Measurements from ENCODE around the gene CCT2. TPM values are rescaled to one million over a fixed set of nuclear protein-coding genes. Genes with fewer than 3 reads are reported as not detected.

Gene CCT2
- total RNA-seq, 2 donors from 2014 or later, result 68.2 to 71.1 TPM

GRCh38 chr12:69642531-69642930 lies 57.3 kb downstream of the CCT2 start:
- H3K9me3 ChIP-seq, result no peaks in the 10 kb centered on the region
- H3K27ac ChIP-seq, result no peak overlapping the region
- intact Hi-C loops (cut with DNase I), result no loop called here
- no peak for ATAC-seq
- no peak overlapping the region for H3K4me3 ChIP-seq
- WGBS, 2 donors, result 71 to 73% methylated on average over 3 to 6 of the region's 6 CpGs
- H3K4me1 ChIP-seq, result no peaks in the 10 kb centered on the region
- no peaks in the 10 kb centered on the region for H3K36me3 ChIP-seq (replicated peaks in 1 of 2; ENCODE audit: insufficient read depth in 1 of 2, low read depth in 2 of 2)
- TF ChIP-seq, protein P1, sequence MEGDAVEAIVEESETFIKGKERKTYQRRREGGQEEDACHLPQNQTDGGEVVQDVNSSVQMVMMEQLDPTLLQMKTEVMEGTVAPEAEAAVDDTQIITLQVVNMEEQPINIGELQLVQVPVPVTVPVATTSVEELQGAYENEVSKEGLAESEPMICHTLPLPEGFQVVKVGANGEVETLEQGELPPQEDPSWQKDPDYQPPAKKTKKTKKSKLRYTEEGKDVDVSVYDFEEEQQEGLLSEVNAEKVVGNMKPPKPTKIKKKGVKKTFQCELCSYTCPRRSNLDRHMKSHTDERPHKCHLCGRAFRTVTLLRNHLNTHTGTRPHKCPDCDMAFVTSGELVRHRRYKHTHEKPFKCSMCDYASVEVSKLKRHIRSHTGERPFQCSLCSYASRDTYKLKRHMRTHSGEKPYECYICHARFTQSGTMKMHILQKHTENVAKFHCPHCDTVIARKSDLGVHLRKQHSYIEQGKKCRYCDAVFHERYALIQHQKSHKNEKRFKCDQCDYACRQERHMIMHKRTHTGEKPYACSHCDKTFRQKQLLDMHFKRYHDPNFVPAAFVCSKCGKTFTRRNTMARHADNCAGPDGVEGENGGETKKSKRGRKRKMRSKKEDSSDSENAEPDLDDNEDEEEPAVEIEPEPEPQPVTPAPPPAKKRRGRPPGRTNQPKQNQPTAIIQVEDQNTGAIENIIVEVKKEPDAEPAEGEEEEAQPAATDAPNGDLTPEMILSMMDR (IDR thresholded peaks at IDR 0.05), result no peak
- no peak for TF ChIP-seq POLR2A (IDR thresholded peaks at IDR 0.05)
- DNase-seq, result no peak
- H3K27me3 ChIP-seq, result no peaks in the 10 kb centered on the region

- ATAC-seq (no peak), DNase-seq (no peak)
- Histone ChIP-seq H3K36me3 (replicated peaks in 1 of 2; ENCODE audit: insufficient read depth in 1 of 2, low read depth in 2 of 2) (no peaks in the 10 kb centered on the region), H3K27me3 (no peaks in the 10 kb centered on the region), H3K4me3 (no peak overlapping the region), H3K9me3 (no peaks in the 10 kb centered on the region), H3K27ac (no peak overlapping the region), H3K4me1 (no peaks in the 10 kb centered on the region)
- no peak for TF ChIP-seq POLR2A (IDR thresholded peaks at IDR 0.05)
- TF ChIP-seq, protein P1 (IDR thresholded peaks at IDR 0.05), result no peak
- intact Hi-C loops (cut with DNase I), result no loop called here
Measured at GRCh38 chr12:69644511-69644910, 59.3 kb downstream of the CCT2 start.

DNA sequence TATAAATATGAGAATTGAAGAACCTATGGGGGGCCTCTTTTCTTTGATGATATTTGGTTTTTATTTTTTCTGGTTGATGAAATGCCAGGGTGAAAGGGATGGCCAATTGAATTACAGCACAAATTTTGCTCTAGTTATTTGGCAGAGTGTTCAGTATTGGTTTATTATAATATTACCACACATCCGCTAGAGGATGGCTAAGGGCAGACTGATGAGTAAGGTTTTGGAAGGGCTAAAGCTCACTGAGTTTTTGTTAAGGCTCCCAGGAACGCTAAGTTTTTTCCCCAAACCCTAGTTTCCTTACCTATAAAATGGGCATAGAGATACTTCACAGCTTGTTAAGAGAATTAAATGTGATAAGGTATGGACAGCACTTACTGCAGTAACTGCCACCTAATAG lies 59.8 kb downstream of the CCT2 start:
- ATAC-seq, result no peak
- no peak for DNase-seq
- no peak for TF ChIP-seq POLR2A (IDR thresholded peaks at IDR 0.05)
- H3K27me3 ChIP-seq, result no peaks in the 10 kb centered on the region
- H3K4me3 ChIP-seq, result no peak overlapping the region
- no peaks in the 10 kb centered on the region for H3K9me3 ChIP-seq
- WGBS, 2 donors, result 75 to 82% methylated on average over 2 of the region's 2 CpGs
- intact Hi-C loops (cut with DNase I), result no loop called here
- H3K27ac ChIP-seq, result no peak overlapping the region
- H3K36me3 ChIP-seq (replicated peaks in 1 of 2; ENCODE audit: insufficient read depth in 1 of 2, low read depth in 2 of 2), result no peaks in the 10 kb centered on the region
- no peaks in the 10 kb centered on the region for H3K4me1 ChIP-seq

- Histone ChIP-seq H3K36me3 (replicated peaks in 1 of 2; ENCODE audit: insufficient read depth in 1 of 2, low read depth in 2 of 2) (no peaks in the 10 kb centered on the region), H3K4me1 (no peaks in the 10 kb centered on the region), H3K9me3 (no peaks in the 10 kb centered on the region), H3K27ac (no peak overlapping the region), H3K4me3 (no peak overlapping the region), H3K27me3 (no peaks in the 10 kb centered on the region)
- 39 to 45% methylated on average over 4 of the region's 4 CpGs for WGBS, 2 donors
- TF ChIP-seq, protein P1 (IDR thresholded peaks at IDR 0.05), result no peak
- no peak for TF ChIP-seq POLR2A (IDR thresholded peaks at IDR 0.05)
- ATAC-seq (no peak), DNase-seq (no peak)
- intact Hi-C loops (cut with DNase I), result no loop called here
Measured at GRCh38 chr12:69647178-69647577, 61.9 kb downstream of the CCT2 start.

- no peak overlapping the region for H3K27ac ChIP-seq
- ATAC-seq (no peak), DNase-seq (no peak)
- intact Hi-C loops (cut with DNase I), result no loop called here
- no peaks in the 10 kb centered on the region for H3K9me3 ChIP-seq
- no peak overlapping the region for H3K4me3 ChIP-seq
- no peaks in the 10 kb centered on the region for H3K36me3 ChIP-seq (replicated peaks in 1 of 2; ENCODE audit: insufficient read depth in 1 of 2, low read depth in 2 of 2)
- no peaks in the 10 kb centered on the region for H3K27me3 ChIP-seq
- 69 to 73% methylated on average over 3 of the region's 3 CpGs for WGBS, 2 donors
- TF ChIP-seq, protein P1 (IDR thresholded peaks at IDR 0.05), result no peak
- TF ChIP-seq POLR2A (IDR thresholded peaks at IDR 0.05), result no peak
- no peaks in the 10 kb centered on the region for H3K4me1 ChIP-seq
Measured at GRCh38 chr12:69648476-69648875, 63.2 kb downstream of the CCT2 start.
